Parathyroid adenoma (tissue), 2 donors: ENCODE results near the gene PTPN23.
"Not testable (repeated sequence)": the region's sequence is repeated elsewhere in the genome, so short reads cannot be mapped to it uniquely, and the experiment has no call there.

Experiments used
- H2AFZ ChIP-seq: fragments of 300-600 bp; sonication (generic); one replicate; pipeline ENCODE4 v1.7.0; 2017; ENCODE audit warnings: antibody characterized with exemption, mild to moderate bottlenecking
- H3K27ac ChIP-seq: fragments of 300-600 bp; sonication (generic); one replicate; pipeline ENCODE4 v1.7.0; 2017
- H3K27me3 ChIP-seq: fragments of 300-600 bp; sonication (generic); one replicate; pipeline ENCODE4 v1.7.0; 2017; ENCODE audit warnings: low read length; ENCODE audit not compliant: control insufficient read depth, insufficient read depth
- H3K36me3 ChIP-seq: fragments of 300-600 bp; sonication (generic); one replicate; pipeline ENCODE4 v1.7.0; 2017; ENCODE audit warnings: low read length; ENCODE audit not compliant: control insufficient read depth, insufficient read depth
- H3K4me1 ChIP-seq: fragments of 300-600 bp; sonication (generic); one replicate; pipeline ENCODE4 v1.7.0; 2017; ENCODE audit warnings: control low read depth
- H3K4me2 ChIP-seq: fragments of 300-600 bp; sonication (generic); one replicate; pipeline ENCODE4 v1.7.0; 2017; ENCODE audit warnings: low read length
- H3K4me3 ChIP-seq: fragments of 300-600 bp; sonication (generic); one replicate; pipeline ENCODE4 v1.7.0; 2017; ENCODE audit warnings: low read depth, low read length
- H3K79me2 ChIP-seq: fragments of 300-600 bp; sonication (generic); one replicate; pipeline ENCODE4 v1.7.0; 2017; ENCODE audit warnings: control low read depth
- H3K9ac ChIP-seq: fragments of 300-600 bp; sonication (generic); one replicate; pipeline ENCODE4 v1.7.0; 2017; ENCODE audit warnings: mild to moderate bottlenecking
- H3K9me3 ChIP-seq: fragments of 300-600 bp; sonication (generic); one replicate; pipeline ENCODE4 v1.7.0; 2017; ENCODE audit warnings: low read length; ENCODE audit not compliant: control insufficient read depth
- TF ChIP-seq, protein P1 (sequence below): fragments of 300-600 bp; sonication (generic); IDR thresholded peaks from one replicate; pipeline ENCODE4 v1.7.0; 2017; ENCODE audit warnings: antibody characterized with exemption, mild to moderate bottlenecking
- donor health status: primary hyperparathyroidism.

Gene PTPN23

DNA sequence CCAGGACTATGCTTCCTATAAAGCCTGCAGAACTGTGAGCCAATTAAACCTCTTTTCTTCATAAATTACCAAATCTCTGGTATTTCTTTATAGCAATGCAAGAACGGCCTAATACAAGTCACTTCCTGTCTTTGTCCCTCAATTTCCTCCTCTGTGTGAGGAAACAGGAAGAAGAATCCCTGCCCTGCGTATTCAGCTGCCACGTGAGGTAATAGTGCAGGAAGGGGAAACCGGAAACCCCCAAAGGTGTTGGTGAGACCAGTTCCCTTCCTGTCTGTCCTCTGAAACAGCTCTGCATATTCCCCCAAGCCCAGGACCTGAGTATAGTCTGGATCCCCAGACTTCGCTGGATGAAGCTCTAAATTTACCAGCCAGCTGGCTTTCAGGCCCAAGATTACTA lies 18.1 kb upstream of the PTPN23 start:
- H3K79me2 ChIP-seq, result no peaks in the 10 kb centered on the region
- peak overlapping the region; percentile 61 for H3K27ac ChIP-seq
- TF ChIP-seq, protein P1, sequence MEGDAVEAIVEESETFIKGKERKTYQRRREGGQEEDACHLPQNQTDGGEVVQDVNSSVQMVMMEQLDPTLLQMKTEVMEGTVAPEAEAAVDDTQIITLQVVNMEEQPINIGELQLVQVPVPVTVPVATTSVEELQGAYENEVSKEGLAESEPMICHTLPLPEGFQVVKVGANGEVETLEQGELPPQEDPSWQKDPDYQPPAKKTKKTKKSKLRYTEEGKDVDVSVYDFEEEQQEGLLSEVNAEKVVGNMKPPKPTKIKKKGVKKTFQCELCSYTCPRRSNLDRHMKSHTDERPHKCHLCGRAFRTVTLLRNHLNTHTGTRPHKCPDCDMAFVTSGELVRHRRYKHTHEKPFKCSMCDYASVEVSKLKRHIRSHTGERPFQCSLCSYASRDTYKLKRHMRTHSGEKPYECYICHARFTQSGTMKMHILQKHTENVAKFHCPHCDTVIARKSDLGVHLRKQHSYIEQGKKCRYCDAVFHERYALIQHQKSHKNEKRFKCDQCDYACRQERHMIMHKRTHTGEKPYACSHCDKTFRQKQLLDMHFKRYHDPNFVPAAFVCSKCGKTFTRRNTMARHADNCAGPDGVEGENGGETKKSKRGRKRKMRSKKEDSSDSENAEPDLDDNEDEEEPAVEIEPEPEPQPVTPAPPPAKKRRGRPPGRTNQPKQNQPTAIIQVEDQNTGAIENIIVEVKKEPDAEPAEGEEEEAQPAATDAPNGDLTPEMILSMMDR, result no peak
- no peaks in the 10 kb centered on the region for H3K4me1 ChIP-seq
- H2AFZ ChIP-seq, result no peak overlapping the region
- H3K27me3 ChIP-seq, result no peaks in the 10 kb centered on the region
- H3K36me3 ChIP-seq, result no peaks in the 10 kb centered on the region
- no peak overlapping the region for H3K4me2 ChIP-seq
- H3K4me3 ChIP-seq, result no peak overlapping the region
- no peaks in the 10 kb centered on the region for H3K9me3 ChIP-seq
- H3K9ac ChIP-seq, result no peak overlapping the region

DNA sequence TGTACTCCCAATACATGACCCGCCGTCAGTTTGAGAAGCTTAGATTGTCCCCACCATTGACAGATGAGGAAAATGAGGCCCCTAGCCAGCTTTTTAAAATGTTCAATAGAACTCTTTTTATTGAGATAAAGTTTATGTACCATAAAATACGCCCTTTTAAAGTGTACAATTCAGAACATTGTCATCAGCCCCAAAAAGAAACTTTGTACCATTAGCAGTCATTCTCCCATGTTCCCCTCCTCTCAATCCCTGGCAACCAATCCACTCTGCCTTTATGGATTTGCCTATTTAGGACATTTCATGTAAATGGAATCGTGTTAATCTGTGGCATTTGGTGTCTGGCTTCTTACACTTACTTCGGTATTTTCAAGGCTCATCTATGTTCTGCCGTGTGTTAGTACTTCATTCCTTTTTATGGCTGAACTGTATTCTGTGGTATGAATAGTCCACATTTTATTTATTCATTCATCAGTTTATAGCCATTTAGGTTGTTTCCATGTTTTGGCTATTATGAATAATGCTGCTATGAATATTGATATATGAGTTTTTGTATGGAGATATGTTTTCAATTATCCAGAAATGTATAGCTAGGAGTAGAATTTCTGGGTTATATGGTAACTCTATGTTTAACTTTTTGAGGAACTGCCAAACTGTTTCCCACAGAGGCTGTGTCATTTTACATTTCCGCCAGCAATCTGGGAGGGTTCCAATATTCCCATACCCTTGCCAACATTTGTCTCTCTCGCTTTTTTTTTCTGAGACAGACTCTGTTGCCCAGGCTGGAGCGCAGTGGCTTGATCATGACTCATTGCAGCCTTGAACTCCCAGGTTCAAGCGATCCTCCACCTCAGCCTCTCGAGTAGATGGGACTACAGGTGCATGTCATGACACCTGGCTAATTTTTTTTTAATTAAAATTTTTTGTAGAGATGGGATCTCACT lies 15.3 kb upstream of the PTPN23 start:
- no peak overlapping the region for H3K4me2 ChIP-seq
- no peak overlapping the region for H3K4me3 ChIP-seq
- H3K79me2 ChIP-seq, result no peaks in the 10 kb centered on the region
- H3K27me3 ChIP-seq, result no peaks in the 10 kb centered on the region
- TF ChIP-seq, protein P1, result no peak
- H3K36me3 ChIP-seq, result no peaks in the 10 kb centered on the region
- H3K27ac ChIP-seq, result no peak overlapping the region
- no peak overlapping the region for H3K9ac ChIP-seq
- no peaks in the 10 kb centered on the region for H3K9me3 ChIP-seq
- no peaks in the 10 kb centered on the region for H3K4me1 ChIP-seq
- no peak overlapping the region for H2AFZ ChIP-seq

DNA sequence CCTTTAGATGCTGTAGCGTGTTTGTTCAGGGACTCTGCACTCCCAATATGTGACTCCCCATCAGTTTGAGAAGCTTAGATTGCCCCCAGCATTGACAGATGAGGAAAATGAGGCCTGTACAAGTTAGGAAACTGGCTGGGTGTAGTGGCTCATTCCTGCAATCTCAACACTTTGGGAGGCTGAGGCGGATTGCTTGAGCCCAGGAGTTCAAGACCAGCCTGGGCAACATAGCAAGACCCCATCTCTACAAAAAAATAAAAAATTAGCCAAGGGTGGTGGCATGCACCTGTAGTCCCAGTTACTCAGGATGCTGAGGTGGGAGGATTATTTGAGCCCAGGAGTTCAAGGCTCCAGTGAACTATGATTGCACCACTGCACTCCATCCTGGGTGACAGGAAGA lies 14.0 kb upstream of the PTPN23 start:
- H3K4me1 ChIP-seq, result no peaks in the 10 kb centered on the region
- H3K9ac ChIP-seq, result no peak overlapping the region
- H3K4me2 ChIP-seq, result no peak overlapping the region
- no peak overlapping the region for H2AFZ ChIP-seq
- H3K27ac ChIP-seq, result no peak overlapping the region
- no peak overlapping the region for H3K4me3 ChIP-seq
- no peaks in the 10 kb centered on the region for H3K9me3 ChIP-seq
- TF ChIP-seq, protein P1, result no peak
- no peaks in the 10 kb centered on the region for H3K27me3 ChIP-seq
- no peaks in the 10 kb centered on the region for H3K79me2 ChIP-seq
- no peaks in the 10 kb centered on the region for H3K36me3 ChIP-seq

DNA sequence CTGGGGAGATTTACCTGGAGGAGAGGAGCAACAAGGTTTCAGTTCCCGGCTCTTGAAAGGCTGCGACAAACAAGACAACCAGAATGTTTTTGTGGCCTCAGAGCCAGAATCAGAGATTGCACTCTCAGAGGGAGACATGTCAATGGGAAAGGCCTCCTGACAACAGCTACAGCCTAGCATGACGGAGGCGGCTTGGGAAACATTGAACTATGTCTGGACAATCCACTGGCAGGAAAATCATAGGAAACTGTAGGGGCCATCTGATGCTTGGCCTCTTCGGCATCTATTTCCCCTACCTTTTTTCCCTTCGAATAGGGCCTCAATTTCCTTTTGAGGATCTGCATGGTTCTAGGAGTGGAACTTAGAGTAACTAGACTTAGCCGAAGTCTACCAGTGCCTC lies 13.2 kb upstream of the PTPN23 start:
- Histone ChIP-seq H3K27ac (no peak overlapping the region), H3K9me3 (no peaks in the 10 kb centered on the region), H3K4me1 (no peaks in the 10 kb centered on the region), H2AFZ (no peak overlapping the region), H3K79me2 (no peaks in the 10 kb centered on the region), H3K36me3 (no peaks in the 10 kb centered on the region), H3K27me3 (no peaks in the 10 kb centered on the region), H3K4me3 (no peak overlapping the region), H3K9ac (no peak overlapping the region), H3K4me2 (no peak overlapping the region)
- TF ChIP-seq, protein P1, result no peak

DNA sequence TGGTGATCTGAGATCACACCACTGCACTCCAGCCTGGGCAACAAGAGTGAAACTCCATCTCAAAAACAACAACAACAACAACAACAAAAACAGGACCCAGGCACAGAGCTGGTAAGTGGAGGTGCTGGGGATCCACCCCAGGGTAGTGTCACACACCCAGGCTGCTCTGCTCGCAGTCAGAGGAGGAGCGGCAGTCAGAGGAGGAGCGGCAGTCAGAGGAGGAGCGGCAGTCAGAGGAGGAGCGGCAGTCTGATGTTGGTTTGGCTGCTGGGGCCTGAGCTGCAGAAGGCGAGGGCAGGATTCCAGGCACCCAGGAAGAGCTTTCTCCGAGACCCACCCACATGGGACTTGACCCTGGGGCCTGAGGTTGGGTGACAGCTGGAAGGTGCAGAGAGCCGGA lies 10.8 kb upstream of the PTPN23 start:
- H3K4me1 ChIP-seq, H3K9ac ChIP-seq, H3K4me3 ChIP-seq, H3K4me2 ChIP-seq, H3K79me2 ChIP-seq, H3K27me3 ChIP-seq, H2AFZ ChIP-seq, H3K27ac ChIP-seq, H3K9me3 ChIP-seq, H3K36me3 ChIP-seq: not testable (repeated sequence)
